Occipital lobe (tissue), 2 donors: ENCODE results near the gene CDC37L1. TPM values are rescaled to one million over a fixed set of nuclear protein-coding genes. Genes with fewer than 3 reads are reported as not detected.

Source experiments
- DNase-seq: peaks from one replicate; lab custom pipeline; 2025; lab: John Stamatoyannopoulos, UW
- total RNA-seq: library from RNA; depleted of rRNA; stranded (reverse); fragments of >200 nt; gene quantifications from one replicate; pipeline ENCODE4 v1.2.3, GENCODE V29; 2014

CDC37L1 gene
- total RNA-seq, 1 donor from 2014 or later: 45.1 TPM

GRCh38 chr9:4668604-4669003, 10.8 kb upstream of the CDC37L1 start:
- no peak for DNase-seq

GRCh38 chr9:4669890-4670289, 9.5 kb upstream of the CDC37L1 start:
- no peak for DNase-seq

GRCh38 chr9:4670591-4670990, 8.8 kb upstream of the CDC37L1 start:
- no peak for DNase-seq

- no peak for DNase-seq
Observed at GRCh38 chr9:4671737-4672136, 7.6 kb upstream of the CDC37L1 start.

GRCh38 chr9:4674783-4675182, 4.6 kb upstream of the CDC37L1 start:
- DNase-seq: no peak

GRCh38 chr9:4677392-4677791, 2.0 kb upstream of the CDC37L1 start:
- DNase-seq: no peak

GRCh38 chr9:4678679-4679267, 596 bp upstream of the CDC37L1 start:
- DNase-seq: no peak

GRCh38 chr9:4680173-4680525, 780 bp downstream of the CDC37L1 start:
- no peak for DNase-seq

- DNase-seq: no peak
Observed at GRCh38 chr9:4680750-4681149, 1.4 kb downstream of the CDC37L1 start.

GRCh38 chr9:4684820-4685219, 5.5 kb downstream of the CDC37L1 start:
- DNase-seq: no peak

- DNase-seq: no peak
Observed at GRCh38 chr9:4686112-4686511, 6.7 kb downstream of the CDC37L1 start.

- no peak for DNase-seq
Observed at GRCh38 chr9:4686584-4686983, 7.2 kb downstream of the CDC37L1 start.

GRCh38 chr9:4689021-4689420, 9.7 kb downstream of the CDC37L1 start:
- DNase-seq: no peak

- DNase-seq: no peak
Observed at GRCh38 chr9:4689687-4690104, 10.3 kb downstream of the CDC37L1 start.

GRCh38 chr9:4690144-4690543, 10.8 kb downstream of the CDC37L1 start:
- no peak for DNase-seq

- DNase-seq: no peak
Observed at GRCh38 chr9:4691795-4692194, 12.4 kb downstream of the CDC37L1 start.

GRCh38 chr9:4700091-4700490, 20.7 kb downstream of the CDC37L1 start:
- DNase-seq: no peak

- DNase-seq: no peak
Observed at GRCh38 chr9:4700932-4701331, 21.6 kb downstream of the CDC37L1 start.

GRCh38 chr9:4701526-4701925, 22.2 kb downstream of the CDC37L1 start:
- DNase-seq: no peak

- no peak for DNase-seq
Observed at GRCh38 chr9:4704129-4704528, 24.8 kb downstream of the CDC37L1 start.

GRCh38 chr9:4706021-4706420, 26.7 kb downstream of the CDC37L1 start:
- DNase-seq: no peak

GRCh38 chr9:4706971-4707622, 27.7 kb downstream of the CDC37L1 start:
- DNase-seq: no peak

- DNase-seq: no peak
Observed at GRCh38 chr9:4709380-4709779, 30.0 kb downstream of the CDC37L1 start.

GRCh38 chr9:4713849-4714248, 34.5 kb downstream of the CDC37L1 start:
- DNase-seq: no peak
